HG03066 (cell line): Measurements from ENCODE around the gene LRRC15.

Experiments used
- ATAC-seq: cut with Tn5 transposase; IDR thresholded peaks from one replicate; pipeline ENCODE4 v1.9.1; 2021; ENCODE audit warnings: low read depth; ENCODE audit not compliant: unreplicated experiment

Gene LRRC15

GRCh38 chr3:194386066-194386465 lies 16.5 kb upstream of the LRRC15 start:
- ATAC-seq = no peak

GRCh38 chr3:194384569-194385001 lies 15.0 kb upstream of the LRRC15 start:
- no peak for ATAC-seq

- no peak for ATAC-seq
These were observed 14.6 kb upstream of the LRRC15 start for GRCh38 chr3:194384156-194384555.

GRCh38 chr3:194383276-194383940 lies 13.9 kb upstream of the LRRC15 start:
- no peak for ATAC-seq

- no peak for ATAC-seq
These were observed 13.3 kb upstream of the LRRC15 start for GRCh38 chr3:194382892-194383223.

- no peak for ATAC-seq
These were observed 12.8 kb upstream of the LRRC15 start for GRCh38 chr3:194382196-194382891.

GRCh38 chr3:194381460-194381875 lies 11.9 kb upstream of the LRRC15 start:
- no peak for ATAC-seq

- ATAC-seq = no peak
These were observed 10.8 kb upstream of the LRRC15 start for GRCh38 chr3:194380326-194380725.

GRCh38 chr3:194379651-194380050 lies 10.1 kb upstream of the LRRC15 start:
- ATAC-seq = no peak

- no peak for ATAC-seq
These were observed 9.7 kb upstream of the LRRC15 start for GRCh38 chr3:194379231-194379630.

GRCh38 chr3:194377708-194378107 lies 8.2 kb upstream of the LRRC15 start:
- ATAC-seq = no peak

- ATAC-seq = no peak
These were observed 6.7 kb upstream of the LRRC15 start for GRCh38 chr3:194376241-194376560.

- no peak for ATAC-seq
These were observed 6.1 kb upstream of the LRRC15 start for GRCh38 chr3:194375473-194376240.

- ATAC-seq = no peak
These were observed 5.4 kb upstream of the LRRC15 start for GRCh38 chr3:194374935-194375334.

GRCh38 chr3:194373899-194374298 lies 4.4 kb upstream of the LRRC15 start:
- no peak for ATAC-seq

- no peak for ATAC-seq
These were observed 3.5 kb upstream of the LRRC15 start for GRCh38 chr3:194373028-194373427.

GRCh38 chr3:194370753-194371152 lies 1.2 kb upstream of the LRRC15 start:
- ATAC-seq = no peak

- ATAC-seq = no peak
These were observed 625 bp downstream of the LRRC15 start for GRCh38 chr3:194368918-194369317.

GRCh38 chr3:194367992-194368841 lies 1.3 kb downstream of the LRRC15 start:
- ATAC-seq = no peak

GRCh38 chr3:194365978-194366490 lies 3.5 kb downstream of the LRRC15 start:
- no peak for ATAC-seq

- no peak for ATAC-seq
These were observed 4.0 kb downstream of the LRRC15 start for GRCh38 chr3:194365526-194365925.
